ENCODE data around the gene TUFT1. TPM values are rescaled to one million over a fixed set of nuclear protein-coding genes. Genes with fewer than 3 reads are reported as not detected.
"Not testable (repeated sequence)": the region's sequence is repeated elsewhere in the genome, so short reads cannot be mapped to it uniquely, and the experiment has no call there.

TUFT1 gene
- total and polyA plus RNA-seq, 8 donors = 7.1 to 16.1 (median 11.0) TPM

GRCh38 chr1:151618470-151618869, 78.4 kb downstream of the TUFT1 start:
- DNase-seq (no peak), FAIRE-seq (no peak), ATAC-seq (no peak)
- intact Hi-C loops (cut with DNase I) = no loop called here
- no peak overlapping the region for H3K4me3 ChIP-seq
- TF ChIP-seq CTCF (IDR thresholded peaks at IDR 0.05) = no peak
- H3K36me3 ChIP-seq = no peaks in the 10 kb centered on the region
- H3K27me3 ChIP-seq = no peaks in the 10 kb centered on the region
- H3K27ac ChIP-seq = peak overlapping the region in 1 of 4 donors; percentile 18
- peaks cover 13 to 45% (median 19%) of the 10 kb centered on the region in 3 donors for H3K4me1 ChIP-seq
- no peaks in the 10 kb centered on the region for H3K9me3 ChIP-seq

DNA sequence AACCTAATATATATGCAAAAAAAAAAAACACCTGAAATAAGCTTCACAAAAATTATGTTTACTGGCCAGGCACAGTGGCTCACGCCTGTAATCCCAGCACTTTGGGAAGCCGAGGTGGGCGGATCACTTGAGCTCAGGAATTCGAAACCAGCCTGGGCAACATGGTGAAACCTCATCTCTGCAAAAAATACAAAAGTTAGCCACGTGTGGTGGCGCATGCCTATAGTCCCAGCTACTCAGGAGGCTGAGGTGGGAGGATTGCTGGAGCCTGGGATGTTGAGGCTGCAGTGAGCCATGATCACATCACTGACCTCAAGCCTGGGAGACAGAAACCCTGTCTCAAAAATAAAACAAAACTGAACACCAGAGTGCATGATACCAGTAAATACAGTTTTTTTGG, 78.9 kb downstream of the TUFT1 start:
- H3K9me3 ChIP-seq; H3K4me3 ChIP-seq; ATAC-seq; H3K27ac ChIP-seq; DNase-seq; intact Hi-C loops (cut with DNase I); H3K27me3 ChIP-seq; FAIRE-seq; H3K36me3 ChIP-seq: not testable (repeated sequence)
- peaks cover 13 to 45% (median 19%) of the 10 kb centered on the region in 3 donors for H3K4me1 ChIP-seq
- 92% methylated on average over 6 of the region's 6 CpGs for WGBS, 2 donors

- Histone ChIP-seq H3K4me3 (no peak overlapping the region), H3K36me3 (no peaks in the 10 kb centered on the region), H3K9me3 (no peaks in the 10 kb centered on the region), H3K4me1 (peaks cover 13 to 45% (median 19%) of the 10 kb centered on the region in 3 donors), H3K27me3 (no peaks in the 10 kb centered on the region), H3K27ac (peak overlapping the region in 1 of 4 donors; percentile 48)
- TF ChIP-seq CTCF (IDR thresholded peaks at IDR 0.05) = no peak
- no peak for FAIRE-seq
- intact Hi-C loops (cut with DNase I) = no loop called here
- WGBS, 2 donors = 68% methylated on average over 6 of the region's 6 CpGs
- peak in 3 of 4 donors; percentile 69 to 83 (median 74) for ATAC-seq
- no peak for DNase-seq
Measured at GRCh38 chr1:151619489-151620093, 79.5 kb downstream of the TUFT1 start.

GRCh38 chr1:151620286-151620685, 80.2 kb downstream of the TUFT1 start:
- DNase-seq (no peak), ATAC-seq (peak in 3 of 4 donors; percentile 69 to 80 (median 74)), FAIRE-seq (no peak)
- no peak for TF ChIP-seq CTCF (IDR thresholded peaks at IDR 0.05)
- peaks cover 13 to 45% (median 19%) of the 10 kb centered on the region in 3 donors for H3K4me1 ChIP-seq
- H3K4me3 ChIP-seq = no peak overlapping the region
- H3K27ac ChIP-seq = peak overlapping the region in 1 of 4 donors; percentile 48
- H3K9me3 ChIP-seq = no peaks in the 10 kb centered on the region
- H3K27me3 ChIP-seq = no peaks in the 10 kb centered on the region
- 43 to 47% methylated on average over 2 of the region's 2 CpGs for WGBS, 2 donors
- intact Hi-C loops (cut with DNase I) = no loop called here
- no peaks in the 10 kb centered on the region for H3K36me3 ChIP-seq

DNA sequence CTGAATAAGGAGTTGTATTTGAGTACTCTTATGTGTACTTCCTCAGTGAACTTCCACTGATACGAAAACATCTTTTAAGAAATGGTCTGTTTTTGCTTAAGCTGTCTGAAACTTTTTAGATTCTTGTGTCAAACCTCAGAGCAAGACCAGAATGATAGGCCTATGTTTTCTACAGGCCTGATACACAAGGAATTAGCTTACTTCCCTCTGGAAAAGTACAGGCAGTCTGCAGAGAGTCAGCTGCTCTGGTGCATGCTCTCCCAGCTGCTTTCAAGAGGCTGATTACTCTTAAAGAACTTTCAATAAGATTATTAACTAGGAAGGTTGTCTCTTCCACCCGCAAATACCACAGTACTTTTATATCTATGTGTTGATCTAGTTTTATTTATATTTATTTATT, 81.2 kb downstream of the TUFT1 start:
- TF ChIP-seq CTCF (IDR thresholded peaks at IDR 0.05) = no peak
- FAIRE-seq (no peak), ATAC-seq (peak in 3 of 4 donors; percentile 50 to 77 (median 61)), DNase-seq (no peak)
- Histone ChIP-seq H3K27me3 (no peaks in the 10 kb centered on the region), H3K9me3 (no peaks in the 10 kb centered on the region), H3K4me1 (peaks cover 13 to 40% (median 14%) of the 10 kb centered on the region in 3 donors), H3K4me3 (no peak overlapping the region), H3K27ac (peak overlapping the region in 2 of 4 donors; percentile 9 to 48), H3K36me3 (no peaks in the 10 kb centered on the region)
- WGBS, 2 donors = 45 to 53% methylated on average over 2 of the region's 2 CpGs
- intact Hi-C loops (cut with DNase I) = no loop called here

Data from pancreas (tissue), 10 donors.